Small intestine (tissue), 7 donors: ENCODE results near the gene SNRNP27. TPM values are rescaled to one million over a fixed set of nuclear protein-coding genes. Genes with fewer than 3 reads are reported as not detected.
"Not testable (repeated sequence)": the region's sequence is repeated elsewhere in the genome, so short reads cannot be mapped to it uniquely, and the experiment has no call there.

Source experiments
- DNase-seq, 2 donors: peaks; one replicate each; pipeline versions ENCODE4 v3.0.0 to v3.0.0-alpha.2; 2013
- FAIRE-seq: peaks from 2 replicates; lab custom pipeline; 2012; peaks lifted over from hg19 to GRCh38; lab: Jason Lieb, UNC
- H3K27ac ChIP-seq, 3 donors: one replicate each; pipeline ENCODE4 v1.5.1; 2013; ENCODE audit warnings: low read length in 2 of 3, mild to moderate bottlenecking in 2 of 3, control low read depth in 1 of 3, inconsistent platforms in 1 of 3, low read depth in 1 of 3, moderate library complexity in 1 of 3
- H3K27me3 ChIP-seq, 3 donors: one replicate each; pipeline ENCODE4 v1.6.1; 2013; ENCODE audit warnings: low read length in 3 of 3, inconsistent platforms in 1 of 3; ENCODE audit not compliant: control insufficient read depth in 3 of 3, insufficient read depth in 3 of 3
- H3K36me3 ChIP-seq, 3 donors: one replicate each; pipeline ENCODE4 v1.6.1; 2013; ENCODE audit warnings: low read length in 3 of 3, inconsistent platforms in 1 of 3, low read depth in 1 of 3, mild to moderate bottlenecking in 1 of 3, moderate library complexity in 1 of 3; ENCODE audit not compliant: control insufficient read depth in 3 of 3, insufficient read depth in 2 of 3
- H3K4me1 ChIP-seq, 3 donors: one replicate each; pipeline ENCODE4 v1.6.1; 2013; ENCODE audit warnings: low read length in 2 of 3, inconsistent platforms in 1 of 3, low read depth in 1 of 3, mild to moderate bottlenecking in 1 of 3, moderate library complexity in 1 of 3; ENCODE audit not compliant: control insufficient read depth in 3 of 3, insufficient read depth in 2 of 3
- H3K4me3 ChIP-seq, 3 donors: one replicate each; pipeline ENCODE4 v1.5.1; 2013; ENCODE audit warnings: low read length in 3 of 3, control low read depth in 1 of 3, inconsistent platforms in 1 of 3, low read depth in 1 of 3, mild to moderate bottlenecking in 1 of 3, moderate library complexity in 1 of 3
- H3K9me3 ChIP-seq, 2 donors: one replicate each; pipeline ENCODE4 v1.6.1; 2013; ENCODE audit warnings: low read depth in 1 of 2, low read length in 1 of 2; ENCODE audit not compliant: control insufficient read depth in 2 of 2, insufficient read depth in 1 of 2
- WGBS, 3 donors: extraction: QIAGEN DNeasy Blood & Tissue Kit; methylation state at CpG; one replicate each; pipeline ENCODE4 v1.1.7; 2013; 5-methylcytosine and 5-hydroxymethylcytosine counted together
- polyA plus RNA-seq, 4 donors: library from polyadenylated mRNA; stranded (reverse) in 3 of 4; unstranded in 1 of 4; fragments of 200-250 nt in 3 of 4; fragments of 120-200 nt in 1 of 4; gene quantifications; one replicate each; pipeline versions ENCODE4 v1.2.1 to v1.2.3, GENCODE V29; 2013
- donor health status: healthy with polysubstance abuse.
- donor health status: control.
- donor health status: control.
- donor health status: Bipolar disorder and iron deficiency.
- donor health status: healthy.

SNRNP27 gene
- polyA plus RNA-seq, 4 donors: 39.8 to 46.2 (median 41.2) TPM

DNA sequence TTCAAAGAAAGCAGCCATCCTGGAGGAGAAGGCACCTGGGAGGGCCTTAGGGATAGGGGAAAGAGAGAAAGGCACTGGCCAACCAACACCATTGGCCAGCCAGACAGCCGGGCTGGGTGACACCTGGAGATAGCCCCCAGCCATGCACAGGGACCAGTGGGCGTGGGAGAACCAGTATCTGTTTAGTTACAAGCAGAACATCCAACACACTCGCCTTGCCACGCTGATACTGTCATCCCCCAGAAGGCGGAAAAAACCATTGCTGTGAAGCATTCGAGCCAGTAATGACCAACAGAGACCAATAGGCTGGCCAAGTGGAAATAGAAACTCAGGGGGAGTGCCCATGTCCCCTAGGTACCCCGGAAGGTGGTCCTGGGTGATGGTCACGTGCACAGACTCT lies 52.2 kb downstream of the SNRNP27 start:
- Histone ChIP-seq H3K4me3 (no peak overlapping the region), H3K9me3 (no peaks in the 10 kb centered on the region), H3K27me3 (peaks cover 0 to 7% (median 0%) of the 10 kb centered on the region in 3 donors), H3K36me3 (peaks cover 9 to 14% (median 14%) of the 10 kb centered on the region in 3 donors), H3K27ac (peak overlapping the region in 1 of 3 donors; percentile 11), H3K4me1 (no peaks in the 10 kb centered on the region)
- no peak for FAIRE-seq
- 87 to 95% (median 91%) methylated on average over 8 of the region's 8 CpGs for WGBS, 3 donors
- DNase-seq: no peak

DNA sequence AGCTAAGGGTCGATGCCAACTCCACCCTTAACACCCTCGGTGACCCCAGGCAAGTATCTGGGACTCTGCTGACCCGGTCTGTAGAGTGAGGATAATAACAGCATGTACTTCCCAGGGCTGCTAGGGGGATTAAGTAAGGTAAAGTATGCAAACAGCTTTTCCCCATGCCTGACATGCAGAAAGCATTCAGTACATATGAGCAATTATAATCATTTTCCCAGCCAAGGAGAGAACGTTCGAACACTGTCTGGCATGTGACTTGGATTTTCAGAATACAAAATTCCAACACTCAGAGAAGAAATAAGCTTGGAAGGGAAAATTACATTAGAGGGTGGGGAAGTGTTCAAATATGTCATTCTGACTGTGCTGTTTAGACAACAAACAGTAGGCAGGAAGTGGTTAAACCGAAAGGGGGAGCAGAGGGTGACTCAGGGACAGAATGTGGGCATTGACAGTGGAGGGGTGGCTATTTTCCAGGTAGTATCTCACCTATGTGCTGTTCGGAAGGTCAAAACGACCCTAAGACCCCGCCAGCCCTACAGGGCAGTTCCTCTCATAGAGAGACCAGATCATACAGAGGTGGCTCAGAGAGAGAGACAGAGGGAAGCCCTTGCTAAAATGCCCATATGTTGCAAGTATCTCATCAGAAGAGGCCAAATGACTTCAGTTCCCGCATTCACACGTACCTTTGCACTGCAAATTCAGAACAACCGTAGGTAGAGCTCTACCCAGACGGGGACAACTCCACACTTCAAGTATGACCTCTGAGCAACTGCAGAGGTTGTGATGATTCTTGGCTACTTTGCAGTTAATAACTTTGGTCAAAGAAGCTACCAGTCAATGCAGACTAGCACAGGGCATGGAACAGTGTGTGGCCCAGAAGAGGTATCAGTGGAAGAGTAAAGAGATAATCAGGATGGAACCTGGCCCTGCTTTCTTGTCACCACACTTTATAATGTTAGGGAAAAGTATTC lies 52.9 kb downstream of the SNRNP27 start:
- DNase-seq (peak in 1 of 2 donors; percentile 51), FAIRE-seq (no peak)
- Histone ChIP-seq H3K9me3 (no peaks in the 10 kb centered on the region), H3K27ac (peak overlapping the region in 1 of 3 donors; percentile 35), H3K36me3 (peaks cover 6 to 12% (median 9%) of the 10 kb centered on the region in 3 donors), H3K4me1 (no peaks in the 10 kb centered on the region), H3K4me3 (no peak overlapping the region), H3K27me3 (peaks cover 0 to 7% (median 0%) of the 10 kb centered on the region in 3 donors)
- WGBS, 3 donors: 62 to 79% (median 68%) methylated on average over 13 of the region's 13 CpGs

DNA sequence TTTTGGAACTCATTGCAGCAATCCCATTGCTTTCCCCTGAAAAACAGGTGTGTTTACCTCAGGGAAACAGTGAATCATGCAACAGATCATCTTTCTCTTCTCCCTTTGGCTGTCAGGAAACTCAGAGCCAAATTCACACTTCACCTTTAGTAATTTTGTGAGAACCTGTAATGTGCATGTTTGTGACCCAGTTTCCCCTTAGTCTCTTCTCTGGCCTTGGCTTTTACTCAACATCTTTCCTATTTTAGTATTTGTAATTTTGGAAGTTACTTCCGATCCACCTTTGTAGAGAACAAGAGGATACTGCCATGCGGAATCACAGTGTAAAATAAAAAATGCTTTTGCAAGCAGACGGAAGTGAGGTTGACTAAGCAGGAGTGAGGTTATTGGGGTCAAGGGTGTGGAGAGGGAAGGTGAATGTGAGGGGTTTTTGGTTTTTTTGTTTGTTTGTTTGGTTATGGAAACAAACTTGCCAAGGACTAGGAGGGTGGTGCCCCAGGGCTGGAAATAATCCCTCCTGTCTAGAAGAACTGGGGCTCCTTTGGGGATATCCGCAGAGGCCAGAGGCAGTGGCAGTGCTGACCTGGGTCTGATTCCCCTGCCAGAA lies 53.7 kb downstream of the SNRNP27 start:
- 86 to 94% (median 92%) methylated on average over 4 of the region's 4 CpGs for WGBS, 3 donors

DNA sequence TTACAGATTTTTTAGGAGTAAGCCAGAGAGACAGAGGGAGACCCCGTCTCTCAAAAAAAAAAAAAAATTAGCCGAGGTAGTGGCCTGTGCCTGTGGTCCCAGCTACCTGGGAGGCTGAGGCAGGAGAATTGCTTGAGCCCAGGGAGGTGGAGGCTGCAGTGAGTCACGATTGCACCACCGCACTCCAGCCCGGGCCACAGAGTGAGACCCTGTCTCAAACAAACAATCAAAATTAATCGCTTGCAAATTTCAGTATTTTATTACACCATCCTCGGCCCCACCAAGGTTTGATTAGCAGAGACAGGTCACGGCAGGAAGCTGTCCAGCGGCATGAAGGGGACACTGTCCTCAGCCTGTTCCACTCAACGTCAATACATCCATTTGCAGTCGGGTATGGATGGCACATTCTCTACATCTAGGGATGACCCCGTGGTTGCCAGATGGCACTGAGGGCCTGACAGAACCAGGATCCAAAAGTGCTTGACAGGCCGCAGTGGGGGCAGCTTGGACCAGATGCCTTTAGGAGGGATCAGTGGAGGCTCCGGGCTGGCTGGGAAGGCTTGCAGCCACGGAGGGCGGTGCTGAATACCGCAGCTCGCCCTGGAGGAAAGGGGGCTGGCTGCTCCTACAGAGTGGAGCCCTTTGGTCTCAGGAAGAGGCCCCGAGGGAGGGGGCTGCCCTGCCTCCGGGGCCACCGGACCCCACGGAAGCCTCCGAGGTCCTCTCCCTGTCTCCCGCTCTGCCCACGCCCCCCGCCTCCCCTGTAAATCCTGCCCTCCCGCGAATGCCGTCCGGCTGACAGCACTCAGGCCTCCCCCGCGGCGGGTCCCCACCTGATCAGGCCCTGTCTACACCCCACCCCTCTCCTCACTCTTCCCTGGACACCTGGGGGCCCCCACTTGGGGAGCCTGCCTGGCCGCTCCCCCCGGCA lies 54.5 kb downstream of the SNRNP27 start:
- Histone ChIP-seq H3K27ac (no peak overlapping the region), H3K36me3 (peaks cover under 1 to 7% (median 2%) of the 10 kb centered on the region in 3 donors), H3K9me3 (no peaks in the 10 kb centered on the region), H3K4me3 (peak overlapping the region in 1 of 3 donors; percentile 31), H3K27me3 (peaks cover 0 to 7% (median 0%) of the 10 kb centered on the region in 3 donors), H3K4me1 (no peaks in the 10 kb centered on the region)
- FAIRE-seq (no peak), DNase-seq (no peak)
- 54 to 74% (median 63%) methylated on average over 28 to 35 of the region's 35 CpGs for WGBS, 3 donors

More for the DNA sequence above, 53.7 kb downstream of the SNRNP27 start:
- FAIRE-seq (no peak), DNase-seq (no peak)
- Histone ChIP-seq H3K36me3 (peaks cover 6 to 12% (median 6%) of the 10 kb centered on the region in 3 donors), H3K4me3 (no peak overlapping the region), H3K27me3 (peaks cover 0 to 7% (median 0%) of the 10 kb centered on the region in 3 donors), H3K4me1 (no peaks in the 10 kb centered on the region), H3K27ac (no peak overlapping the region), H3K9me3 (no peaks in the 10 kb centered on the region)

DNA sequence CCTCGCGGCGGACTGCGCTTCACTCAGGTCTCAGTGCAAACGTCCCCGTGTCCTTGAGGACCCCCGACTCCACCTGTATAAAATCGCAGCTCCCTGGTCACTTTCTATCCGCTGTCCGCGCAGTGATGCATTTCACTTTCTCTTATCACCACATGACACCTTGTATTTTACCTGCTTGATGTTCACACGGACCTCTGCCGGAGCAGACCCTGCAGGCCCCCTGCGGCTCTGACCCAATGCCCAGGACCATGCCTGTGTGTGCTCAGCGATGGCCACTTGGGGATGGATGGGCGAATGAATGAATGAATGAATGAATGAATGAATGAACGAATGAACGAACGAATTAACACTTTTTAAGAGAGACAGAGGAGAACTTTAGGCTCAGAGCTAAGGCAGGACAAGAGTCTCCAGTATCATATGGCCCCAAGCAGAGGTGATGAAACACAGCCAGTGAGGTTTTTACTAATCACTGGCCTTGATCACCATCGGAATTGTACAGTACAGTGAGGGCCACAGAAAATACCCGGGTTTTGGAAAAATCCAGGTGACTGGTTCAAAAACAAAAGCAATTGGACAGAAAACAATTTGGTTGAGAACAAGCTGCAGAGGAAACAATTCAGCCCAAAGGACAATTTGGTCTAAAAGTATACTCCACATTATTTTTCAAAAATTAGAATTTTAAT lies 55.3 kb downstream of the SNRNP27 start:
- peak overlapping the region in 1 of 3 donors; percentile 31 for H3K4me3 ChIP-seq
- no peaks in the 10 kb centered on the region for H3K9me3 ChIP-seq
- H3K36me3 ChIP-seq: peaks cover 0 to 3% (median 0%) of the 10 kb centered on the region in 3 donors
- FAIRE-seq (no peak), DNase-seq (no peak)
- 63 to 74% (median 67%) methylated on average over 21 of the region's 21 CpGs for WGBS, 3 donors
- no peaks in the 10 kb centered on the region for H3K4me1 ChIP-seq
- H3K27ac ChIP-seq: no peak overlapping the region
- peaks cover 0 to 7% (median 0%) of the 10 kb centered on the region in 3 donors for H3K27me3 ChIP-seq

DNA sequence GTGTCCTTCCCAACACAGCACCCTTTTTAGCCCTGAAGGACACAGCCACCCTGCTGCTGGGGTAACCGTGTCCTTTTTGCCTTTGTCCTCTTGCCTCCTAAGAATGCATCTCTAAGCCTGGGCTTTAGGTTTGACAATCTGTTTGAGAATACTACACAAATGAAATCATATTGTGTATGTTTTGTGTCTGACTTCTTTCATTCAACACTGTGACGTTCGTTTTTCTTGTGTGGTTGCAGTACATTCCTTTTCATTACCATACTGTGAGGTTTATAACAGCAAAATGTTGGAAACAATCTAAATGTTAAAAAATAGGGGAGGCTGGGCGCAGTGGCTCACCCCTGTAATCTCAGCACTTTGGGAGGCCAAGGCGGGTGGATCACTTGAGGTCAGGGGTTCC lies 56.5 kb downstream of the SNRNP27 start:
- H3K4me3 ChIP-seq: no peak overlapping the region
- H3K4me1 ChIP-seq: no peaks in the 10 kb centered on the region
- H3K36me3 ChIP-seq: no peaks in the 10 kb centered on the region
- DNase-seq (no peak), FAIRE-seq (no peak)
- H3K27me3 ChIP-seq: peaks cover 0 to 7% (median 0%) of the 10 kb centered on the region in 3 donors
- H3K9me3 ChIP-seq: no peaks in the 10 kb centered on the region
- 80 to 85% (median 83%) methylated on average over 5 of the region's 5 CpGs for WGBS, 3 donors
- no peak overlapping the region for H3K27ac ChIP-seq

DNA sequence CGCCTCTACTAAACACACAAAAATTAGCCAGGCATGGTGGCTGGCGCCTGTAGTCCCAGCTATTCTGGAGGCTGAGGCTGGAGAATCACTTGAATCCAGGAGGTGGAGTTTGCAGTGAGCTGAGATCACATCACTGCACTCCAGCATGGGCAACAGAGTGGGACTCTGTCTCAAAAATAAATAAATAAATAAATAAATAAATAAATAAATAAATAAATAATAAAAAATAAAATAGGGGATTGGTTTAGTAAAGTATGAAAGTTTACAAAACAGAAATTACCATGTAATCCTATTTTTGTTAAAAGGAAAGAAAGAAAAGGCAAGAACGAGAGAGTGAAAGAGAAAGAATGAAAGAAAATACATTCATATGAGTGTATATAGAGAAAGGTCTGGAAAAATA lies 56.9 kb downstream of the SNRNP27 start:
- WGBS, 3 donors: 92 to 93% (median 93%) methylated on average over 3 of the region's 3 CpGs

More for the DNA sequence above, 56.9 kb downstream of the SNRNP27 start:
- not testable (repeated sequence) for H3K36me3 ChIP-seq, H3K4me3 ChIP-seq, H3K27me3 ChIP-seq, H3K4me1 ChIP-seq, H3K9me3 ChIP-seq, DNase-seq, FAIRE-seq, H3K27ac ChIP-seq
